ENCODE results near the gene SLC38A6.

Gene SLC38A6

DNA sequence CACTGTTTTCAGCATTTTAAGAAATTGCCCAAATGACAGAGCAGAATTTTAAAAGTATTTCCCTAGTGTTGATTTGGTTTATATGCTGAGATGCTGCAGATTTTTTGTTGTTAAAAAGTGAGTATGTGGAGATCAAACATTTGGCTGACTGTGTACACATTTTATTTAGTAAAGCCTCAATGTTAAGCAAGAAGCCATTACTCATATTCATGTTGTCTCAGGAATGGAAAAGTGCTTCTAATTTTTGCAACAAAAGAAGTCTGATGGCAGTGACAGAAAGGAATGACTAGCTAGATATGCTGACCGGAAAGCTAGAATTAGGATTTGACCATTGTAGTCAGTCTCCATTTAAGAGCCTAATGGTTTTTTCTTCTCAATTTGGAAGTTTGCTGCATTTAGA is 22.5 kb downstream of the SLC38A6 start:
- peaks cover 30% of the 10 kb centered on the region for H3K36me3 Mint-ChIP-seq (ENCODE audit: low read depth)
- H3K4me3 Mint-ChIP-seq = no peak overlapping the region
- no peaks in the 10 kb centered on the region for H3K27me3 Mint-ChIP-seq (ENCODE audit: low read depth)
- H3K9me3 Mint-ChIP-seq = peaks cover 8% of the 10 kb centered on the region
- H3K27ac Mint-ChIP-seq = no peak overlapping the region
- TF ChIP-seq CTCF (IDR thresholded peaks at IDR 0.05; ENCODE audit: unreplicated experiment in 3 of 3) = no peak
- H3K4me1 Mint-ChIP-seq = no peaks in the 10 kb centered on the region

DNA sequence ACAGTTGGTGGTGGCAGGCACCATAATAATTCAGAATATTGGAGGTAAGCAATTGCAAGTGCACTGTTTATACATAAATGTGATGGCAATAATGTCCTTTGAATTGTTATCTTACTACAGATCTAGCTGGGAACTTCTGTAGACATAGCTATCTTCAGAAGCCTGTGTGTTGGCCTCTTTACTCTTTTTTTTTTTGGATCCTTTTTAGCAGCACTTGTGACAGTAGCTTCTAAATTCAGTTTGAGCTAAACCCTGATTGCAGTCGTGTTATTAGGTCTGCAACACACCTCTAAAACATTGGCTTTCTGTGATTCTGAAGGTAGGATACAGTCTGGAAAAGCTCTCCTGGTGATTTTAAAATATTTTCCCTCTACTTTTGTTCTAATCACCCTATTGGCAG is 38.5 kb downstream of the SLC38A6 start:
- Mint-ChIP-seq H3K4me1 (peaks cover 14% of the 10 kb centered on the region), H3K4me3 (no peak overlapping the region), H3K36me3 (ENCODE audit: low read depth) (peaks cover 9% of the 10 kb centered on the region), H3K9me3 (peaks cover 12% of the 10 kb centered on the region), H3K27ac (no peak overlapping the region), H3K27me3 (ENCODE audit: low read depth) (no peaks in the 10 kb centered on the region)
- TF ChIP-seq CTCF (IDR thresholded peaks at IDR 0.05; ENCODE audit: unreplicated experiment in 3 of 3) = no peak

DNA sequence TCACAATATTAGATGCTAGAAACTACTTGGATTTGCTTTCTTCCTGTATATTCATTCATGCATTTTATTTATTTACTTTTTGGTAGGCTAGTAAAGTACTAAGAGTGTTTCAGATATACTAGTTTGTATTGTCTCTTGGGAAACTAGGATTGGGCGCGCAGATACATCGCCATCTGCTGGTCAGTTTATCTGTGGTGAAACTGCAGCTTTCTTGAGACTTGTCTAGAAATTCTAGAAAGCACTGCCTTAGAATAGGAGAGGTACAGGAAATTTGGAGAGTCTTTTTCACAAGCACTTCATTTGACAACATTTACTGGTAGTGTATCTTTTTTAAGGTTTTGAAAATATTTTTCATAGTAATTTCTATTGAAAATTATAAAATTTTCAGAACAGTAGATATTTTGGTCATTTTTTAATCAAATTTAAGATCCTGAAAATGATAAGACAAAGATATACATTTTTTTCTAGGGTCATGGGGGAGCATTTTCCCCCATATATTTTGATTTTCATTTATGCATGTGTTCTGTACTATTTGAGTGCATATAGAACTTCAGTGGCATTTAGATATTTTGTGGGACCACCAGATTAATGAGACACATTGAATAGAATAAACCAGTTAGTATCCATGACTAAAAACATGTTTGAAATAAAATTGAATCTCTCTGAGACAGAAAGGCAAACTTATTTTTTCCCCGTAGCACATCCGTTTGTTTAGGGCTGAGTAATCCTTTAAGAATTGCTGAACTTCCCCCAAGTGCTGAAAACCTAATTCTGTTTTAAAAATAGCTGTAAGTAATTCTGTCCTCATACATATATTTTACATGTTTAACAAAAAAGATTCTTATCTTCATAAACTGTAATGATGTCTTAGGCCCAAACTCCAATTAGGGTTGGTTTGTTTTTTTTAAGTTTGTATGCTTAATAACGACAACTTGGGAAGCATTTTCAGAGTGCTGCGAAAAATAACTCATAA is 44.5 kb downstream of the SLC38A6 start:
- Mint-ChIP-seq H3K27me3 (ENCODE audit: low read depth) (no peaks in the 10 kb centered on the region), H3K9me3 (no peaks in the 10 kb centered on the region), H3K4me3 (no peak overlapping the region), H3K36me3 (ENCODE audit: low read depth) (no peaks in the 10 kb centered on the region), H3K27ac (peak overlapping the region in 2 of 3 experiments; percentile 10 to 27), H3K4me1 (peaks cover 37% of the 10 kb centered on the region)
- TF ChIP-seq CTCF (IDR thresholded peaks at IDR 0.05; ENCODE audit: unreplicated experiment in 3 of 3) = peak; percentile 91 to 93 (median 92)

DNA sequence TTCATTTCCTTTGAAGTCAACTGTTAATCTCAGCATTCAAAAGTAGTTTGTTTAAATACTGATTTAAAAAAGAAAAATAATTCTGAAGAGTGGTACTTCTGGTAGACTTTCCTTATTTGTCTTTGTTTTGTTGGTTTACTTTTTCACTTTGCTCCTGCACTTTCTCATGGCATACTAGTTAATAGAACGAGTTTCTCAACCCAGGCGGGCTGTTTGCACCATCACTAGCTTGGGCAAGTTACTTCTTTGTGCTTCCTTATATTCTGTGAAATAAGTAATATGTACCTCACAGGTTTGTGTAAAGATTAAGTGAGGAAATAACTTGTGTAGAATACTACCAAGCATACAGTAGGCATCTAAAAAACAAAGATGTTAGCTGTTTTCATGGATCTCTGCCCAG is 45.5 kb downstream of the SLC38A6 start:
- Mint-ChIP-seq H3K27ac (no peak overlapping the region), H3K4me1 (peaks cover 35% of the 10 kb centered on the region), H3K9me3 (no peaks in the 10 kb centered on the region), H3K36me3 (ENCODE audit: low read depth) (peaks cover 1% of the 10 kb centered on the region), H3K27me3 (ENCODE audit: low read depth) (no peaks in the 10 kb centered on the region), H3K4me3 (no peak overlapping the region)
- TF ChIP-seq CTCF (IDR thresholded peaks at IDR 0.05; ENCODE audit: unreplicated experiment in 3 of 3) = no peak

DNA sequence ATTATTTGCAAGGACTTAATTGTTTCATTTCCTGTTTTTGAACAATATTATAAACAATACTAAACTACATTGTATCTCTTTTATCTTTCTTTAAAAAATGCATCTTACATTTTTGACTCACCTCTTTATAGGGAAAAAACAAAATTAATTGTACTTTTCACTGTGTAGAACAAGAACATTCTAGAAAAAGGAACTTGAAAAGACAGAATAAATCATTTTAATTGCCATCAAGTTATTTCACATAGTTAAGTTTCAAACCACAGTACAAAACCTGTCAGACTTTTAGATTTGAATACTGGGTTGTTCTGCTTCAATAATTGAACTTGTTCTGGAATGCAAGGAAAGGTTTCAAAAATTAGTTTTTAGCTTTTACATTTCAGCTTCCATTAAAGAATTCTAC is 50.0 kb downstream of the SLC38A6 start:
- Mint-ChIP-seq H3K4me3 (no peak overlapping the region), H3K27me3 (ENCODE audit: low read depth) (no peaks in the 10 kb centered on the region), H3K9me3 (no peaks in the 10 kb centered on the region), H3K36me3 (ENCODE audit: low read depth) (peaks cover 5% of the 10 kb centered on the region), H3K4me1 (peaks cover 41% of the 10 kb centered on the region), H3K27ac (no peak overlapping the region)
- TF ChIP-seq CTCF (IDR thresholded peaks at IDR 0.05; ENCODE audit: unreplicated experiment in 3 of 3) = no peak

DNA sequence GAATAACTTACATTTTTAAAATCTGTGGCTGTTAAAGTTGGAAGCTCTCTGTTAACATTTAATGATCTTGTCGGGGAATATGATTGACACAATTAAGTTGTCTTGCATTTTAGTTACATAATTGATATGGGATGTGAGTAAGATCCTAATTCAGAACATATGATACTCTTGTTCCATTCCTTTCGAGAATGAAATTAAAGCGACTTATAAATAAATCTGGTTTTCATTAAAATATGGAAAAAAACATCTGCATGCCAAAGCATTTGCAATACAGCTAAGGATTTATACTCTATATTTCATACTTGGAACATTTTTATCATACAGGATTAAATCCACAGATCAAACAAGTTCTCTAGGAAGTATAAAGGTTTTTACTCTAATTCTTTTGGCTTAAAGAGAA is 52.0 kb downstream of the SLC38A6 start:
- Mint-ChIP-seq H3K4me3 (no peak overlapping the region), H3K36me3 (ENCODE audit: low read depth) (peaks cover 5% of the 10 kb centered on the region), H3K4me1 (peaks cover 43% of the 10 kb centered on the region), H3K27me3 (ENCODE audit: low read depth) (no peaks in the 10 kb centered on the region), H3K9me3 (no peaks in the 10 kb centered on the region), H3K27ac (peak overlapping the region in 2 of 3 experiments; percentile 16 to 51)
- TF ChIP-seq CTCF (IDR thresholded peaks at IDR 0.05; ENCODE audit: unreplicated experiment in 3 of 3) = no peak
